GM18858 (cell line): Measurements from ENCODE around the gene ECE1.
"Not testable (repeated sequence)": the region's sequence is repeated elsewhere in the genome, so short reads cannot be mapped to it uniquely, and the experiment has no call there.

Source experiments
- ATAC-seq: cut with Tn5 transposase; IDR thresholded peaks from one replicate; pipeline ENCODE4 v1.9.1; 2021; ENCODE audit not compliant: unreplicated experiment

Gene ECE1

DNA sequence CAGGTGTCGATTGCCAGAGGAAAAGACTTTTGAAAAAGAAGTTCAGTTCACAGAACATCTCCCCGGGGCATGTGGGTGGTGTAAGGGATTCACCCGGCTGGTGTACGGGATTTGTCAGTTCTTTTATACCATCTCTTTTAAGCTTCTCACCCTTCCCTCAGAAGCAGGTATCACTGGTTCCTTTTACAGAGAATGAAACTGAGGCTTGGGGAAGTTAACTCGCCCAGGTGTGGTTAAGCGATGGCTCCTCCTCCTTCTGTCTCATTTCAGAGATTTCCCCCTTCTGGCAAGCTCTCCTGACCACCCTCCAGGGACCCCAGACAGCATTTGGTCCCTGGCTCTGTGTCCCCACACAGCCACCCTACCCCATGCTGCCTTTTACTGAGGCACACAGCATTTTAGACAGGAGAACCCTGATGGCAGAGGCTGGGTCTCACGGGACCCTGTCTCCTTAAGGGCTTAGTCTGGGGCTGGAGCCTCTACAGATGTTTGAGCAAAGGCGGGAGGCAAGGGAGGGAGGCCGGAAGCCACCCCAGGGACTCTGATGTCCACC, 2.8 kb upstream of the ECE1 start:
- ATAC-seq: peak; percentile 26

DNA sequence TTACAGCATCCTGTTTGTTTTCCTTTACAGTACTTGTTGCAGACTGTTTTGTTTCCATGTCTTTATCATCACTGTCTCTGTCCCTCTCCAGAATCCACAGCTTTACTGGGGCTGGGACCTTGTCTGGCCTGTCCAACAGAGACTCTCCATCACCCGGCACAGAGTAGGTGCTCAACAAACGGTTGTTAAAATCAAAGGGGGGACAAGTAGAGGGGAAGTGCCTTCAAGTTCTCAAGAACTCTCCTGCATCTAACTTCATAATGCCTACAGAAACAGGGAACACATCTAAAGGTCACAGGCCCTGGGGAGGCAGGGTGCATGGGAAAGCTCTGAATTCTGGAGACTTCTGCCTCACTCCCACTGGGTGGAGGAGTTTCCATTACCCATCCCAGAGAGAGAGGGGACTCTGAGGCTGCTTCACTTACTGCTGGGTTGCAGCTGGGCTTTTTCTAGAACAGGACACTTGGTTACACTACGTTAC, 2.3 kb upstream of the ECE1 start:
- ATAC-seq: no peak

DNA sequence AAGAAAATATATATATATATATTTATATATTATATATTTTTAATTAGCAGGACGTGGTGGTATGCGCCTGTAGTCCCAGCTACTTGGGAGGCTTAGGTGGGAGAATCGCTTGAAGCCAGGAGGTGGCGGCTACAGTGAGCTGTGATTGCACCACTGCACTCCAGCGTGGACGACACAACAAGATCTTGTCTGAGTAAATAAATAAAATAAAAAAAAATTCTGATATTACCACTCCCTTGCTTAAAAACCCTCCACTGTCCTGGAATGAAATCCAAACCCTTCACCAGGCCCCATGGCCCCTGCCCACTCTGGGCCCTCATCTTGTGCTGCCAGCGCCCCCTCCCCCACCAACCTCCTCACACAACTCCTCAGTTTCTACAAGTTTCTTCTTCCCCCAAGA, 1.7 kb upstream of the ECE1 start:
- no peak for ATAC-seq

DNA sequence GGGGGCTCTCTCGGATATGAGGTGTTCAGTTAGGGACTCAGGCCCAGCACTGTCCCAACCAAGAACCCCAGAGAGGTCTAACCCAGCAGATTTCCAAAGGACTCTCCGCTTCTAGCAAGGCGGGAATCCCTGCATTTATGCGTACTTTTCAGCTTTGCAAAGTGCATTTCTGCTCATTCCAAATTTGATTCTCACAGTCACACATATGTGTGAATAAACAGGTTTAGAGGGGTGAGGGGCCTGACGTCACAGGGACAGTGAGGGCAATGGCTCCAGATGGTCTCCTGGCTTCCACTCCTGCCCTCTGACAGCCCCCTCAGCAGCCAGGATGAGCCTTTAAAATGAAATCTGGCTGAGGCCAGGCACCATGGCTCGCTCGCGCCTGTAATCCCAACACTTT, 921 bp upstream of the ECE1 start:
- ATAC-seq: no peak

DNA sequence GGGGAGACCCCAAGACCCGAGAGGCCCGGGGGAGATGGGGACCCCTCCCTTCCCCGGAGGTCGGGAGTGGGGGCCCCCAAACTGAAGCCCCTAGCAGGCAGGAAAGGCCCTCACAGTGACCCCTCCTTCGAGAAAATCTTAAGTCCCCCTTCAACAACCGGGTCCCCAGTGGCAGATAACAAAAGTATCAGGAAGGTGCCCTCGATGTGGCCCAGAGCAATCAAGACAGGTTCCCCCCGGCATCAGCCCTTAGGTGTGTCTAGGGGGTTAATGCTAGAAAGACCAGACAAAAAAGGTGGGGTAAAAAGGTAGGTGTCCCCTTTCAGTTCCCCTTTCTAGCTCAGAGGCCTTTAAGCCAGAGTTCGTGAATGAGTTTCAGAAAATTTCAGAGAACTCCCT, 282 bp upstream of the ECE1 start:
- ATAC-seq: no peak

DNA sequence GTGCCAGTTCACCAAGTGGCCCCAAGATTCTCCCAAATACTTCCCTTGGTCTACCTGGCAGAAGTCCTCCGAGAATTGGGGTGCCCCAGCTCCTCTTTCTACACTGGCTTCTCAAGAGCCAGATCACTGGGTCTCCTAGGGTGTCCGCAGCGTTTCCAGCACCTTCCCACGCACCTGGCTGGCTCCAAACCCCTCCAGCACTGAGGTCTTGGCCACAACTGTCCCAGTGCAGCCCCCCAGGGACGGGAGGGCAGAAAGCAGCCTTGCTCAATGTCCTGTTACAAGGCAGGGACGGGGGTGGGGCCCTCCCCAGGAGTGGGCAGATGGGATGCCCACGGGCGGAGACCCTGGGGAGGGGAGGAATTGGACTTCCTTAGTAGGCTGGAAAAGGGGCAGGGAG, 1.1 kb downstream of the ECE1 start:
- no peak for ATAC-seq

DNA sequence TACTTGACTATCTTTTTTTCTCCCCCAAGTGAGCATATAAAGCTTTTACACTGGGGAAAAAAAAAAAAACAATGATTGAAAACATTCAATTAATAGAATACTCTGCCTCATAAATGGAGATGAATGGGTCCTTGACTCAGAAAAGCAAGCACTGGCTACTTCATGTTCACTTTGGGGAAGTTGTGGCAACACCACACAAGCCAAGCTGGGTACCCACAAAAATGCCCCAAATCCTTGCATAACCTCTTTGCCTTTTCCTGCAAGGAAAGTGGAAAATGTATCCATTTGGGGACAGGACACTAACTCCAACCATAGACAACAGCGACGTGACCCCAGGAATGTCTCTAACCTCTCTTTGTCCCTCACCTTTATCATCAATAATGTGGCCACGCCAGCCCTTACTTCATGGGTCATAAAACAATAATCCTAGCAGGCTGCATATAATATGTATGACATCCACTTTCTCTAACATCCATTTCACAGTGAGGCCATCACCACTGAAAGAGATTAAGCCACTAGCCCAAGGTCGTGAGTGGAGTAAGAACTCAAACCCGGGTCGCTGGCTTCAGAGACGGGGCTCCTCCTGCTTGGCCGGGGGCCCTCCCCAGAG, 2.3 kb downstream of the ECE1 start:
- ATAC-seq: no peak

DNA sequence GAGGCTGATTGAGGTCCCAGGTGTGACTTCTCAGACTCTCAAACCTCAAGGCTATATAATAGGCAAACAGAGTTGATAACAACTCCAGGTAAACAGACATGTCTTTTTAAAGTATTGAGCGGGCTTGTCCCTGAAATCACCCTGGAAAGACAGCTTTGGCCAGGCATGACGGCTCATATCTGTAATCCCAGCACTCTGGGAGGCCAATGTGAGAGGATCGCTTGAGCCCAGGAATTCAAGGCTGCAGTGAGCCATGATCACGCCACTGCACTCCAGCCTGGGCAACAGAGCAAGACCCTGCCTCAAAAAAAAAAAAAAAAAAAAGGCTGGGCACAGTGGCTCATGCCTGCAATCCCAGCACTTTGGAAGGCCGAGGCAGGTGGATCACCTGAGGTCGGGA, 4.9 kb downstream of the ECE1 start:
- ATAC-seq: not testable (repeated sequence)

DNA sequence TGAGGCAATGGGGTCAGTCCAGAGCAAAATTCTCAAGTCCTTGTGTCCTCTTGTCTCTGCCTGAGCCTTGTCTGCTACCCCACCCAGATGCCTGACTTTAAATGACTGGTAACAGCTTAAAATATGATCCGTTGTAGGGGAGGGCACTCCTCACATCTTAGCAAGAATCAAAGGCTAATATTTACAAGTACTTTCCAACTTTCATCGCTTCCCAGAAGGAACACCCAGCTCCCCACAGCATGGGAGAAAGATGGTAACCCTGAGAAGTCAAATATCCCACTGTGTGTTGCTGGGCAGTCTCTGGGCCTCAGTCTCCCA, 5.2 kb downstream of the ECE1 start:
- ATAC-seq: no peak

DNA sequence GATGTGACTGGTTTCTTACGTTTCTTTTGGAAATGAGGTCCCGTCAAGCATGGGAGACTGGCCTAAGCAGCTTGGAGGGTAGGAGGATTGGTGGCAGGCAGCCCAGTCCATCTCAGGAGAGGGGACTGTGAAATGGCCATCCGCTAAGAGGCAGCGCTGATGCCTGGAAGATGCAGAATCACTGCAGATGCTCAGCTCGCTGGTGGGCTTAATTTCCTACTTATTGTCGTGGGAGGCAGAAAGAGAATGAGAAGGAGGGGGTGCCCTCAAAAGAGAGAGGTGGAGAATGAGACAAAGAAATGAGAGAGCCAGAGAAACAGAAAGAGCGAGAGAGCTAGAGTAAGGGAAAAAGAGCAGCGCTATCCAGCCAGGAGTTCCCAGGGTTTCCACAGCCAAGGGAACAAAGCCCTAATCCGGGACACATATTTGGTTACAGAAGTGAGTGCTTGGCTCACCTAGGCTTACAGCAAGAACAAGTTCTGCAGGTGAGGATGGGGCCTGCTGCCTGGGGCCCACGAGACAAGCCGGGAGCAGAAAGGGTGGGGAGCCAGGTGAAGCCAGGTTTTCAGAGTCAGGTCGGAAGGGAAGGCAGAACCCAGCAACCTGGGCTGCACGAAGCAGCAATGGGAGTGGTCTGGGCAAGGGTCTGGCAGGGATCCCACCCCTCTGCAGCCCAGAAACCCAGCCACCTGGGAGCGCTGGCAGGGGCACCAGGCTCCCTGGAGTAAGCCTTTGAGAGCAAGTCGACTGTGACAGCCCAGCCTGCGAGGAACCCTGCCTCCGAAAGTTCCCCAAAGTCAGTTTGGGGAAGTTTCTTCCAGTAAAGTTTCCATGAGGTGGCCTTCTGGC, 5.8 kb downstream of the ECE1 start:
- no peak for ATAC-seq

DNA sequence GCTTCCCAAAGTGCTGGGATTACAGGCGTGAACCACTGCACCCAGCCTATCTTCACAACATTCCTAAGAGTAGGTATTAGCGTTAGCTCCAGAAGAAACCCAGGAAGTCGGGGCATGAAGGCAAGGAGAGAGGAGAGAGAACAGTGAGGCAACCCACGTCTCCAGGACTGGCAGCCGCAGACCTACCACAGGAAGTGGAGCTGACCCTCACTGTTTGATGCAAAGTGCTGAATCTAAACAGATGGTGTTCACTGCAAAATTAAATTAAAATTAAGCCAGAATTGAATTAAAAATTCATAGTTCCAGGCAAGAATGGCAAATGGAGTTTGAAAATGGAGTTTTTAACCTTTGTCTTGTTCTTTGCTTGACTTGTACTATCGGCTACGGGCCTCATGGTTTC, 6.7 kb downstream of the ECE1 start:
- ATAC-seq: no peak

DNA sequence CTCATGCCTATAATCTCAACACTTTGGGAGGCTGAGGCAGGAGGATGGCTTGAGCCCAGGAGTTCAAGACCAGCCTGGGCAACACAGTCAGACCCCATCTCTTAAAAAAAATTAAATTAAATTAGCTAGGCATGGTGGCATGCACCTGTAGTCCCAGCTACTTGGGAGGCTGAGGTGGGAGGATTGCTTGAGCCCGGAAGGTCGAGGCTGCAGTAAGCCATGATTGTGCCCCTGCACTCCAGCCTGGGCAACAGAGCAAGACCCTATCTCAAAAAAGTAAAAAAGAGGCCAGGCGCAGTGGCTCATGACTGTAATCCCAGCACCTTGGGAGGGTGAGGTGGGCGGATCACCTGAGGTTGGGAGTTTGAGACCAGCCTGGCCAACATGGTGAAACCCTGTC, 8.2 kb downstream of the ECE1 start:
- not testable (repeated sequence) for ATAC-seq

DNA sequence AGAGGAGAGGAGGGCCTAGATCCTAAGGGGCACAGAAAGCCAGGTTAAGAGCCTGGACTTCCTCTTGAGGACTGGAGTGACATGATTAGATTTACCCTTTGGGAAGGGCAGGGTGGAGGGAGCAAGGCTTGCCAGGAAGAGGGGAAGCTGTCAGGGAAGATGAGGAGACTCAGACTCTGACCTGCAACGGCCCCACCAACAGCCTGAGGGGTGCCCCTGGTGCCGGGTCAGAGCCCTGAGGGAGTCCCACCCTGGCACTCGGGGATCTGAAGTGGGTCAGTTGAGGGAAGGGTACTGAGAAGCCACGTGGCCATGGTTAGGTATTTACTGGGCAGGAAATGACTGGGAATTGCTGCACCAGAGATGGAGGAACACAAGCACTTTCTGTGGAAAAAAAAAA, 9.8 kb downstream of the ECE1 start:
- ATAC-seq: no peak

DNA sequence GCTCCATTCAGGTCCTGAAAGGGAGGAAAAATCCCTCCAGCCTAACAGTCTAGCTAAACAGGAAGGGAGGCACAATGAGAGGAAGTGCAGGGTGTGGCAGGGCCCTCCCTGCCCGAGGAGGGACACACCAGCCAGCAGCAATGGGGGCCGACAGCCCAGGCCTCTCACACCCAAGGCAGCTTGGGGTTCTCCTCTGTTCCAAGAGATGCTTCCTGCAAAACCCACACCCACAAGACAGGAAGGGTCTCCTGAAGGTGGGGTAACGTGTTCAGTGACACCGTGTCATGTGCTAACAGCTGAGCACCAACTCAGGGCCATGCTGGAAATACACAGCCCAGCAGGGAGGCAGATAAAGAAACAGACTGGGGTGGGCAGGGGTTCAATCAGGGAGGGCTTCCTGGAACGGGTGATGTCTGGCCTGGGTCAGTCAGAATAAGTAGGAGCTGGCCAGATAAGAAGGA, 10.2 kb downstream of the ECE1 start:
- ATAC-seq: no peak

DNA sequence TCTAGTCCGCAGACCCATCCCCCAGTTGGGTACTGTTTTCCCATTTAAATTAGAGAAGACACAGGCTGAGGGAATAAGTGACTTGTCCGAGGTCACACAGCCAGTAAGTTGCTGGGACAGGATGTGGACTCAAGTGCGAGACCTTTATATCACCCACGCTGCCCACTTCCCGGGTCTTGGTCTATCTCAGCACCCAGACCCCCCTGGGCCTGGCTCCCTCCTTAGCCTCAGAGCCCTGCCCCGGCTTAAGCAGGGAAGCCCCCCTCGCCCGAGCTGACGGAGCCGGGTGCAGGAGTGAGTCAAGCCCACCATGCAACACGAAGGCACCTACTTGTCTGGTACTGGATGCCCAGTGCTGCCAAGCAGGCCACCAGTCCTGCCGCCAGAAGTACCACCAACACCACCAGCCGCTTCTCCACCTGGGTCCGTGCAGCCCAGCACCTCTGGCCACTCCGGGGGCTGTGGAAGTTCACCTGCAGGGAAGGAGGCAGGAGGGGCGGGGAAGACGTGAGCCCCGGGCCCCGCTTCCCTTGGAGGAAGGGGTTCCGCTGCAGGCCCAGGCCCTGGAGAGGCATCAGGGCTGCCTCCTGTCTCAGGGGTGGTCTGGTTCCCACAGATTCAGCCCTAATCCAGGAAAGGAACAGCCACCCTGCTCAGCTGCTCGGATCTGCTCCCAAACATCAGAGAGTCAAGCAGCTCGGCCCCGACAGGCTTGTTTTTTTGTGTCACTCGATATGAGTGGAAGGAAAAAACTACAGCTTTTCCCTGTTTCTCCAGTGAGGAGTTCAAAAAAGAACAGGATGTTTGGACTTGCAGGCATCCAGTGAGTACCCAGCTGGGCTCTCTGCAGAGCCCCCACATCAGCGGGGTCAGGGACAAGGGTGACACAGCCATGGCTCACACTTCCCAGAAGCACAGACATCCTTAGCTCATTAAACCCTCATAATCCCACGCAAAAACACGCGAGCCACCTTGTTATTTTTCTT, 11.1 kb downstream of the ECE1 start:
- no peak for ATAC-seq

DNA sequence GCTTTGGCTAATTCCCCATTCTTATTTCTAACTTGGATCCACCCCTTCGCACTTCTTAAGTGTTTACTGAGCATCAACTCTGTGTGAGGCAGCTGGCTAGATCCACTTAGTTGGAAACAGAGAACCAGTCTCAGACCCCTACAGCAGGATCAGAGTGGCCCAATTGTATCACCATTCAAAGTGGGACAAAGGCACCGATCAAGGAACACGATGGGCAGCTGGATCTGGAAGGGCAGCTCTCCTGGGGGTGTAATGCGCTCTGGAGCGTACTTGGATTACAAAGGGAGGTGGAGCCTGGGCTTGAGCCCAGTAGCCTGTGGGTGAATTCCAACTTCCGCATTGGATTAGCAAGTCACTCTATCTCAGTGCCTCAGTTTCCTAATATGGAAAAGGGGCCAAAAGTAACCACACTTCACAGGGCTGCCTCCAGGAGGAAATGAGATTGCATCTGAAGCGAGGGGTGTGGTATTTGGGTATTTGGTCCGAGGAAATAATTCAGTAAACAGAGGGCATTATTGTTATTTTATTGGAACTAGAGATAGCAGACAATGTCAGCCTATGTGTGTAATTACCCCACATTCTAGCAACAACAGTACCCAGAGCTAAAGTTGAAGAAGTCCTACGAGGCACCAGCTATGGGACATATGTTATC, 11.9 kb downstream of the ECE1 start:
- ATAC-seq: no peak

DNA sequence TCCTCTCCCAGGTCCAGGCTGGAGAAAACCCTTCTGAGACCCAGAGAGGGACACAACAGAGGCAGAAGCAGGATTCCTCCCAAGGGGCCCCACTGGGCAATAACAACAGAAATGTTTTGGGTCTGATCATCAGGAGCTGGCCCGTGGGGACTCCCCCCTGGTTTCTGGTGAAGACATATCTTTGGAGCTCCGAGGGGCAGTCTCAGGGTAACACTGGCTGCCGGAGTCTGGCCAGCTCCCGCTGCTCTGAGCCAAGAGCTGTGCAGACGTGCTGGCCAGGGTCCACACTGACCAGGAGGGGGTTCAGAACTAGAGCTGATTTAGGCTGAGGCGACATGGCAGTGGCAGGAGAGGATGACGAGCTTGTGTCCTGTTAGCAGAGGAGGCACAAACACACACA, 13.1 kb downstream of the ECE1 start:
- no peak for ATAC-seq

DNA sequence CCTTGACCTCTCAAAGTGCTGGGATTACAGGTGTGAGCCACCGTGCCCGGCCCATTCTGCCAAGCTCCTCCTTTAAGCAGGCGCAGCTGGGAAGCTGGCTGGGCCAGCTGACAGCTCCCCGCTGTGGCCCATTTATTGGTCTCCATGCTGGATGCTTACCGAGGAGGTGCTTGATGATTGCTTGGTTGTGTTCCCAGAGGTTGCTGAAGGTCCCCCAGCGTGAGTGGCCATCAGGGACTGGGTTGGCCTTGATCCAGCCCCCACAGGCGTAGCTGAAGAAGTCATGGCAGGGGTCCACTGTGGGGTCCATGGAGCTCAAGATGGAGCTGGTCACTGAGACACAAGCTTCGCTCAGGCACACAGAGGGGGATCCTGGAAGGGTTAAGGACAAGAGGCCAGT, 17.7 kb downstream of the ECE1 start:
- ATAC-seq: no peak

DNA sequence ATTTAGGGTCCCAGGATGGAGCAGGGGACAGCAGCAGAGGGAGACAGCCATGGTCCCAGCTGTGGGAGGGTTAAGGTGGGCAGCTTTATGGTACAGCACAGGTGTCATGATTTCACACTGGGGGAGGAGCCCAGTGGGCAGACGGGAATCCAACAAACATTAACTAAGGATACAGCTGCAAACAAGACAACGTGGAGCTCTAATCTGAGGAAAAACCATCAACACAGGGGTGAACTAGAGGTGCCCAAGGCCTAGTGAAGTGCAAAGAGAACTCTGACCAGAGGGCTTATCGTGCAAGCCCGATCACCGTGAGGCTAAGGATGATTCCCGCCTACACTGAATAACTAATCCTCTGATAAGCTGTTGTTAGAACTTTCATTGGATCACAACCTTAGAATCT, 18.7 kb downstream of the ECE1 start:
- ATAC-seq: no peak

DNA sequence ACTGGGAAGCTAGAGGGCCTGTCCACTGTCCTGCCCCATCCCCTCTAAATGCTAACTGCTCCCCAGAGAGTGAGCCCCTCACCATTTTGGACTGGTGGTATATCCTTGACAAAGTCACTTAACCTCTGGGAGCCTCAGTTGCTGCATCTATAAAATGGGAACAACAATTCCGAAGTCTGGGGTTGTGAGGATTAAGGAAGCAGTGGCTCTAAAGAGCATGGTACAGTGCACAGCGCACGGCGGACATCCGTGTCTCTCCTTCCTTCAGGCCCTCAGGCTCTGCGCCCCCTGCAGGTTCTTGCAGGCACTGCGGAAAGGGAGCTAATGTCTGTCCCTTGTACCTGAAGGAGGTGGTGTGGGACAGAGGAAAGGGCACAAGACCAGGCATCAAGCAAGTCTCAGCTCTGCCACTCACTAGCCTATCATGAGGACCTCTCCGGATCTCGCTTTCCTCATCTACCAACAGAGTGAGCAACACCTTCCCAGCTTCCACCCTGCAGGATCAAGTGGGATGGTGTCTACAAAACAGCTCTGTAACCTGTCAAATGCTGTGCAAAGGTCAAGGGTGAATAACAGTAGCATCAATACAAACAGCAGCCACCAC, 20.1 kb downstream of the ECE1 start:
- ATAC-seq: no peak
